ENCODE data around the gene ZNF790.

The ZNF790 gene

DNA sequence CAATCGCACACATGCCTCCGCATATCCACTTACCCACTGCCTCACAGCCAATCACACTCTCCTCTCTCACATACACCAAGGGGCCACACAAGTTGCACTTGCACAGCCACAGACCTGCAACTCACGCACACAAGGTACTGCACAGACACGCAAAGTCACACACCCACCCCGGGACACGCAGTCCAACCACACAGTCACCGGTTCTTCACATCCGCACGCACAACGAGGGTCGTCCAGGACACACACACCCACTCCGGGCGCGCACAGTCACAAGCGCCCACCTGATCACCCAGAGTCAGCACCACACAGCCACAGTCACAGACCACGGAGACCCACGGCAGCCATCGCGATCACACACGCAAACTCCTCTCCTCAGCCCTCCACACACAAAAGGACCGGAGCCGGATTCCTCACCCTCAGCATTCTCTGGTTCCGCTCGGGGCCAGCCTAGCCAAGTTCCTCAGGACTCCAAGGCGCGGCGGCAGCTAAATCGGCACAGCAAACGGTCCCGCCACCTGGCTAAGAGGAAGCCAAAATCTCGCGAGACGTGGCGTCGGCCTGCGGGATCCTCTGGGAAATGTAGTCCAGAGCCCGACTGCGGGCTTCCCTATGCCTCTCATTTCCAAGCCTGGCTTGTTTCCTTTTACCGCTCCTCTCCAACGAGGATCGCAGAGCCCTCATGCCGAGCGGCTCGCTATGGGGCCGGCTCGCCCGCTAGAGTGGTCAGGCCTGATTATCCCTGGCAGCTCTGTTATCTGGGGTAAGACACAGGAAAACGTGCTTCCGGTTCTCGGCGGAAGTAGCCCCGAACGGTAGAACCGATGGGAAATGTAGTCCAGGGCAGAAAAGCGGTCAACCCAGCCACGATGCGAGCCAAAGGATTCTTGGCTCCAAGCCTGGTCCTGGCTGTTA is 65.6 kb downstream of the ZNF790 start, which contains the start of gene ZNF850:
ZNF850 (minus strand) TSS at position 497 of the 912 bp plus-strand sequence. CDS start 10,201 bp downstream, outside the sequence.
- peak; percentile 94 for DNase-seq (ENCODE audit: low spot score)

DNA sequence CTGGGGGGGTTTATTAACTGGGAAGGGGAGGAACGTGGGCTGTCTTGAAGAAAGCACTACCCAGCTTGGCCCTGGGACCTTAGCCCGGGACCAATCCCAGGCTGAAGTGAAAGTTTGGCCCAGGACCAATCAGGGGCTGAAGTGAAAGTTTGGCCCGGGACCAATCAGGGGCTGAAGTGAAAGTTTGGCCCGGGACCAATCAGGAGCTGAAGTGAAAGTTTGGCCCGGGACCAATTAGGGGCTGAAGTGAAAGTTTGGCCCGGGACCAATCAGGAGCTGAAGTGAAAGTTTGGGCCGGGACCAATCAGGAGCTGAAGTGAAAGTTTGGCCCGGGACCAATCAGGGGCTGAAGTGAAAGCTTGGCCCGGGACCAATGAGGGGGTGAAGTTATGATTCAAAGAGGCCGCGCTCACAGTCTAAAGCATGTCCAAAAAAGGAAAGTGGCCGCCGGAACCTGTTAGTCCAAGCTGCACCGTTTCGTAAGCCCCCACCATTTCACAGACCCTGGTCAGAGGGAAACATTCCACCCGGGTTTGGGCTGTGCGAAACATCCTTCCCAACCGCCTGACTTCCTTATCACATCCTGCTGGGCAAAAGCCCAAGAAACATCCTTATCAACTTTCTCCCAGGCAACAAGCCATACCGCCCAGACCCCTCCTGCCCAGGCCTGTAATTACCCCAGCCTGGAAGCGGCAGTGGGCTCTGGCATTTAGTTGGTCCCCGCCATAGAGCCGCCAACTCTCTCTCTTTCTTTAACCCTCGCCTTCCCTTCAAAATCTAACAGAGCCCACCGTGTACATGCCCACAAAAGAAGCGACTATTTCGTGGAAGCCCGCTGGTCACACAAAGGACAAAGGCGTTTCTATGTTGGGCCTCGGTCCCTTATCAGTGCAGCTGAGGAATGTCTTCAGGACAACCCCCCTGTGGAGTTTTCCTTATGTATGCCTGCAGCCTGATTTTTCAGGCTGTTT is 66.6 kb downstream of the ZNF790 start:
- DNase-seq (ENCODE audit: low spot score), result no peak

Measured in globus pallidus (tissue), 1 donor.